B cell (primary cell): ENCODE results near the gene PGR. TPM values are rescaled to one million over a fixed set of nuclear protein-coding genes. Genes with fewer than 3 reads are reported as not detected.

ENCODE experiments used
- ATAC-seq: fragments of 200-7000 bp; cut with Tn5 transposase; one replicate; pipeline ENCODE4 v1.10.0; 2021; ENCODE audit warnings: low read depth, mild to moderate bottlenecking, moderate number of reproducible peaks, moderate library complexity
- CTCF ChIA-PET: fragments of 350-600 bp; sonication (Branson Sonifier 250); formaldehyde crosslinking; loops from one replicate; lab custom pipeline; 2021; ENCODE audit warnings: antibody characterized with exemption, inconsistent platforms; lab: Charles Lee
- POLR2A ChIA-PET: fragments of 350-600 bp; sonication (Branson Sonifier 250); formaldehyde crosslinking; loops from one replicate; lab custom pipeline; 2021; ENCODE audit warnings: antibody characterized with exemption; lab: Charles Lee
- DNase-seq: peaks from one replicate; pipeline ENCODE4 v3.0.0; 2013
- H2AFZ ChIP-seq: 2 replicates; pipeline ENCODE4 v1.6.1; 2012; ENCODE audit warnings: mild to moderate bottlenecking, low read depth, low read length; ENCODE audit not compliant: insufficient read depth, poor library complexity, severe bottlenecking
- H3K27ac ChIP-seq, 2 donors: 1 replicate in 1 of 2; 2 replicates in 1 of 2; pipeline ENCODE4 v1.5.1; 2012 to 2013; ENCODE audit warnings: low read length in 2 of 2, mild to moderate bottlenecking in 2 of 2, moderate library complexity in 1 of 2
- H3K27me3 ChIP-seq, 4 experiments: fragments of 200-600 bp in 1 of 4; sonication (generic) in 1 of 4; replicated peaks in 1 of 4; 1 replicate in 2 of 4; 2 replicates in 2 of 4; pipeline versions ENCODE4 v1.6.1 to v1.7.0; 2013 to 2016; ENCODE audit warnings: low read length in 3 of 4, mild to moderate bottlenecking in 2 of 4, mixed read lengths in 1 of 4, moderate library complexity in 1 of 4; ENCODE audit not compliant: insufficient read depth in 4 of 4, control insufficient read depth in 3 of 4; ENCODE audit errors: control extremely low read depth in 1 of 4
- H3K36me3 ChIP-seq, 2 experiments: replicated peaks in 1 of 2; 1 replicate in 1 of 2; 2 replicates in 1 of 2; pipeline versions ENCODE4 v1.6.1 to v1.7.1; 2013; ENCODE audit warnings: low read length in 1 of 2; ENCODE audit not compliant: insufficient read depth in 2 of 2, control insufficient read depth in 1 of 2; ENCODE audit errors: control extremely low read depth in 1 of 2, extremely low read depth in 1 of 2
- H3K4me1 ChIP-seq, 2 donors: fragments of 200-600 bp in 1 of 2; sonication (generic) in 1 of 2; 1 replicate in 1 of 2; 2 replicates in 1 of 2; pipeline versions ENCODE4 v1.5.1 to v1.6.1; 2013 to 2017; ENCODE audit warnings: low read length in 2 of 2; ENCODE audit not compliant: control insufficient read depth in 2 of 2, insufficient read depth in 2 of 2
- H3K4me2 ChIP-seq: replicated peaks from 2 replicates; pipeline ENCODE3; 2012; ENCODE audit warnings: mild to moderate bottlenecking, low read depth, low read length; ENCODE audit not compliant: poor library complexity, severe bottlenecking
- H3K4me3 ChIP-seq, 5 experiments: fragments of 200-600 bp in 1 of 5; sonication (generic) in 1 of 5; 1 replicate in 3 of 5; 2 replicates in 2 of 5; pipeline versions ENCODE4 v1.5.1 to v1.7.0; 2011 to 2016; ENCODE audit warnings: low read length in 4 of 5, mild to moderate bottlenecking in 4 of 5, low read depth in 2 of 5, control low read depth in 1 of 5, moderate library complexity in 1 of 5; ENCODE audit not compliant: insufficient read depth in 1 of 5; ENCODE audit errors: control extremely low read depth in 1 of 5, extremely low read depth in 1 of 5
- H3K79me2 ChIP-seq: fragments of 200-600 bp; sonication (generic); one replicate; pipeline ENCODE4 v1.6.0; 2016; ENCODE audit warnings: low read length; ENCODE audit not compliant: control insufficient read depth, insufficient read depth
- H3K9ac ChIP-seq: fragments of 200-600 bp; sonication (generic); 2 replicates; pipeline ENCODE4 v1.6.1; 2017; ENCODE audit warnings: mild to moderate bottlenecking, low read length, moderate library complexity
- H3K9me3 ChIP-seq, 3 donors: one replicate each; pipeline versions ENCODE4 v1.6.1 to v1.7.1; 2013; ENCODE audit warnings: low read length in 2 of 3; ENCODE audit not compliant: control insufficient read depth in 2 of 3, insufficient read depth in 1 of 3; ENCODE audit errors: control extremely low read depth in 1 of 3
- H4K20me1 ChIP-seq: 2 replicates; pipeline ENCODE4 v1.6.0; 2012; ENCODE audit warnings: mild to moderate bottlenecking, low read length; ENCODE audit not compliant: insufficient read depth, control insufficient read depth, poor library complexity, severe bottlenecking
- H3K27ac Mint-ChIP-seq: one replicate; pipeline ENCODE4 v1.8.0; 2021; ENCODE audit warnings: mixed read lengths
- H3K27me3 Mint-ChIP-seq: one replicate; pipeline ENCODE4 v1.8.0; 2021; ENCODE audit warnings: mixed read lengths
- H3K4me1 Mint-ChIP-seq: one replicate; pipeline ENCODE4 v1.8.0; 2021; ENCODE audit warnings: mixed read lengths
- H3K4me3 Mint-ChIP-seq: one replicate; pipeline ENCODE4 v1.8.0; 2021; ENCODE audit warnings: mixed read lengths
- H3K9me3 Mint-ChIP-seq: one replicate; pipeline ENCODE4 v1.8.0; 2022; ENCODE audit warnings: mixed read lengths; ENCODE audit not compliant: insufficient read depth
- CTCF ChIP-seq: fragments of 200-600 bp; IDR thresholded peaks from one replicate; pipeline ENCODE4 v1.8.0; 2022; ENCODE audit warnings: antibody characterized with exemption, mild to moderate bottlenecking
- EZH2 ChIP-seq: IDR thresholded peaks from 2 replicates; pipeline ENCODE4 v1.6.1; 2012; ENCODE audit warnings: borderline replicate concordance, low read depth, mild to moderate bottlenecking, moderate library complexity, low read length; ENCODE audit not compliant: insufficient read depth, poor library complexity, severe bottlenecking
- WGBS: methylation state at CpG from one replicate; pipeline ENCODE4 v1.1.5; 2013; ENCODE audit warnings: missing lambda C conversion rate; ENCODE audit not compliant: insufficient coverage; 5-methylcytosine and 5-hydroxymethylcytosine counted together
- intact Hi-C: fragments of 100-400 bp; cut with micrococcal nuclease; formaldehyde crosslinking; loops from one replicate; pipeline ENCODE4 v1.10.0; 2022
- polyA plus RNA-seq: library from polyadenylated mRNA; depleted of rRNA; stranded (reverse); fragments of >200 nt; gene quantifications from 2 replicates; pipeline ENCODE4 v1.2.3, GENCODE V29; 2012
- total RNA-seq, 2 donors: library from RNA; stranded (reverse); fragments of 120-200 nt in 1 of 2; gene quantifications; 1 replicate in 1 of 2; 2 replicates in 1 of 2; pipeline versions ENCODE4 v1.2.3 to v1.2.4, GENCODE V29; 2013 to 2022

PGR gene
- total and polyA plus RNA-seq, 2 donors (not counting 1 experiment from before 2014, with no cell fraction given) = not detected

GRCh38 chr11:101030015-101030414 is 99.6 kb downstream of the PGR start:
- Histone ChIP-seq H3K27me3 (no peaks in the 10 kb centered on the region), H4K20me1 (no peaks in the 10 kb centered on the region), H3K36me3 (no peaks in the 10 kb centered on the region), H3K9ac (no peak overlapping the region), H3K79me2 (no peaks in the 10 kb centered on the region), H3K27ac (no peak overlapping the region), H3K4me3 (no peak overlapping the region), H3K9me3 (no peaks in the 10 kb centered on the region), H3K4me1 (peaks cover 8% of the 10 kb centered on the region in 2 donors), H2AFZ (no peak overlapping the region), H3K4me2 (no peak overlapping the region)
- no peak for TF ChIP-seq CTCF
- TF ChIP-seq EZH2 = no peak
- Mint-ChIP-seq H3K4me1 (peaks cover 5% of the 10 kb centered on the region), H3K4me3 (no peak overlapping the region), H3K27ac (no peak overlapping the region), H3K27me3 (no peaks in the 10 kb centered on the region), H3K9me3 (no peaks in the 10 kb centered on the region)
- ATAC-seq = no peak
- ChIA-PET CTCF (no interaction called here), POLR2A (no interaction called here)
- no peak for DNase-seq
- intact Hi-C loops = no loop called here
- WGBS = no CpG with 5 or more reads among the region's 3 CpGs

GRCh38 chr11:101028644-101029043 is 101.0 kb downstream of the PGR start:
- Histone ChIP-seq H3K4me1 (peaks cover 8% of the 10 kb centered on the region in 2 donors), H3K9me3 (no peaks in the 10 kb centered on the region), H3K4me2 (no peak overlapping the region), H2AFZ (no peak overlapping the region), H4K20me1 (no peaks in the 10 kb centered on the region), H3K36me3 (no peaks in the 10 kb centered on the region), H3K4me3 (no peak overlapping the region), H3K27ac (no peak overlapping the region), H3K27me3 (no peaks in the 10 kb centered on the region), H3K9ac (no peak overlapping the region), H3K79me2 (no peaks in the 10 kb centered on the region)
- intact Hi-C loops = no loop called here
- TF ChIP-seq CTCF (no peak), EZH2 (no peak)
- H3K9me3 Mint-ChIP-seq = no peaks in the 10 kb centered on the region
- no peak overlapping the region for H3K4me3 Mint-ChIP-seq
- H3K4me1 Mint-ChIP-seq = peaks cover 5% of the 10 kb centered on the region
- ATAC-seq (no peak), DNase-seq (no peak)
- no peak overlapping the region for H3K27ac Mint-ChIP-seq
- ChIA-PET CTCF (no interaction called here), POLR2A (no interaction called here)
- H3K27me3 Mint-ChIP-seq = no peaks in the 10 kb centered on the region
- WGBS = no CpG with 5 or more reads among the region's 1 CpG
